Activated effector memory CD4-positive, alpha-beta T cell treated with anti-CD3 and anti-CD28 coated beads, Interleukin-2, amount 50 U/mL, for 16 hours (primary cell): ENCODE data around the gene REX1BD.
A peak's percentile ranks its signal among the peaks of the same experiment; 100 is the strongest.

ENCODE experiments used
- DNase-seq: peaks from one replicate; pipeline ENCODE4 v3.0.0-alpha.2; 2020

The REX1BD gene

GRCh38 chr19:18618236-18618635 lies 29.6 kb downstream of the REX1BD start:
- DNase-seq = no peak

- no peak for DNase-seq
Observed at GRCh38 chr19:18620311-18620710, 31.7 kb downstream of the REX1BD start.

- DNase-seq = no peak
Observed at GRCh38 chr19:18620902-18621301, 32.3 kb downstream of the REX1BD start.

- no peak for DNase-seq
Observed at GRCh38 chr19:18626906-18627305, 38.3 kb downstream of the REX1BD start.

- DNase-seq = no peak
Observed at GRCh38 chr19:18629166-18630088, 40.8 kb downstream of the REX1BD start.

- DNase-seq = no peak
Observed at GRCh38 chr19:18633321-18633720, 44.7 kb downstream of the REX1BD start.

- no peak for DNase-seq
Observed at GRCh38 chr19:18634612-18635297, 46.2 kb downstream of the REX1BD start.

- DNase-seq = no peak
Observed at GRCh38 chr19:18635831-18636182, 47.2 kb downstream of the REX1BD start.

GRCh38 chr19:18636183-18636968 lies 47.8 kb downstream of the REX1BD start:
- DNase-seq = peak; percentile 100

GRCh38 chr19:18636969-18637629 lies 48.5 kb downstream of the REX1BD start, which contains the start of gene KLHL26:
KLHL26 (plus strand) TSS chr19:18637028; CDS start chr19:18637055, 27 bp downstream.
- no peak for DNase-seq

- no peak for DNase-seq
Observed at GRCh38 chr19:18637673-18638630, 49.4 kb downstream of the REX1BD start.

- DNase-seq = no peak
Observed at GRCh38 chr19:18639706-18640243, 51.2 kb downstream of the REX1BD start.
